Pancreas (tissue), 10 donors: ENCODE data around the gene ARL6. TPM values are rescaled to one million over a fixed set of nuclear protein-coding genes. Genes with fewer than 3 reads are reported as not detected.

ENCODE experiments used
- ATAC-seq, 4 donors: fragments of 200-7000 bp; cut with Tn5 transposase; one replicate each; pipeline versions ENCODE4 v1.8.0 to v1.9.1; 2020; ENCODE audit warnings: mild to moderate bottlenecking in 4 of 4, moderate library complexity in 4 of 4
- DNase-seq, 6 donors: peaks; one replicate each; pipeline ENCODE4 v3.0.0-alpha.2; 2020
- FAIRE-seq: peaks from 2 replicates; lab custom pipeline; 2012; peaks lifted over from hg19 to GRCh38; lab: Jason Lieb, UNC
- H3K27ac ChIP-seq, 4 donors: fragments of 200-600 bp; sonication (generic); 1 replicate in 3 of 4; 2 replicates in 1 of 4; pipeline versions ENCODE4 v1.5.0 to v1.8.0; 2020
- H3K27me3 ChIP-seq, 4 donors: fragments of 200-600 bp; one replicate each; pipeline ENCODE4 v1.8.0; 2021
- H3K36me3 ChIP-seq, 3 donors: fragments of 200-600 bp; sonication (generic) in 1 of 3; one replicate each; pipeline versions ENCODE4 v1.5.0 to v1.8.0; 2020 to 2021
- H3K4me1 ChIP-seq, 3 donors: fragments of 200-600 bp; one replicate each; pipeline ENCODE4 v1.8.0; 2021
- H3K4me3 ChIP-seq, 4 donors: fragments of 200-600 bp; sonication (generic) in 2 of 4; one replicate each; pipeline versions ENCODE4 v1.5.0 to v1.8.0; 2020 to 2021
- H3K9me3 ChIP-seq, 4 donors: fragments of 200-600 bp; one replicate each; pipeline ENCODE4 v1.8.0; 2021
- WGBS, 2 donors: extraction: QIAGEN DNeasy Blood & Tissue Kit; methylation state at CpG; one replicate each; pipeline ENCODE4 v1.1.7; 2013; 5-methylcytosine and 5-hydroxymethylcytosine counted together
- intact Hi-C, 3 donors: fragments of 100-400 bp; cut with DNase I; formaldehyde crosslinking; loops; one replicate each; pipeline versions ENCODE4 v1.11.1 to v1.14.2; 2022
- polyA plus RNA-seq, 2 donors: library from polyadenylated mRNA; stranded (reverse); fragments of 200-250 nt; gene quantifications; one replicate each; pipeline ENCODE4 v1.2.3, GENCODE V29; 2013
- total RNA-seq, 6 donors: library from RNA; stranded (reverse); fragmentation: NEBNext Ultra II Directional in 4 of 6; extraction: Animal tissue kit (Norgen Biotek cat#: 25700) in 4 of 6; gene quantifications; one replicate each; pipeline versions ENCODE4 v1.2.1 to v1.2.4, GENCODE V29; 2021 to 2023
- TF ChIP-seq, protein P1 (sequence below), 4 donors: fragments of 200-600 bp; sonication (generic) in 3 of 4; IDR thresholded peaks; one replicate each; pipeline versions ENCODE4 v1.5.0 to v1.8.0; 2021; ENCODE audit warnings: antibody characterized with exemption in 4 of 4
- donor health status: healthy with polysubstance abuse.
- donor health status: DM: no; HTN: no; CAD: no; lungs with moderate emphysema.
- donor health status: DM: no; HTN: no; CAD: no.
- donor health status: control.
- donor health status: control.
- donor health status: Bipolar disorder and iron deficiency.
- donor health status: DM: yes; HTN: yes; CAD: no.
- donor health status: DM: no; HTN: no; CAD: no.
- donor health status: DM: no; HTN: no; CAD: no.
- donor health status: DM: yes; HTN: yes; CAD: no.

The ARL6 gene
- total and polyA plus RNA-seq, 8 donors, result 1.5 to 6.7 (median 2.8) TPM

DNA sequence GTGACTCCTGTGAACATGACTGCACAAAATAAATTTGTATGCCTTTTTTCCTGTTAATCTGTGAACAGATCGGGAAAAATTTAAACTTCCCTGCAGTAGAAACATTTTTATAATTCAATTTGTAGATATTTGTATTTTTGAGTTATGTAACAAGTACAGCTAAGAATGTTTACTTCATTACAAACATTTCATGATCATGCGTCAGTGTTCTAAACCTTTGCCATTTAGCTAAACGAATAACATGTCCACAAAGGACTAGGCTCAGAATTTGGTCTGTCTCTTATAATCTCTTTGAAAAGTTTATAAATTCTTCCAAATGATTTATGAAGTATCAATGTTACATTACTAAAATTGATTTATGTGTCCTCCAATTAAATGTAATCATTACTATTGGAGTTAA is 39.9 kb downstream of the ARL6 start:
- DNase-seq (no peak), ATAC-seq (no peak), FAIRE-seq (no peak)
- intact Hi-C loops, result no loop called here
- Histone ChIP-seq H3K27me3 (no peaks in the 10 kb centered on the region), H3K36me3 (no peaks in the 10 kb centered on the region), H3K27ac (no peak overlapping the region), H3K4me1 (no peaks in the 10 kb centered on the region), H3K9me3 (no peaks in the 10 kb centered on the region), H3K4me3 (no peak overlapping the region)
- TF ChIP-seq, protein P1, sequence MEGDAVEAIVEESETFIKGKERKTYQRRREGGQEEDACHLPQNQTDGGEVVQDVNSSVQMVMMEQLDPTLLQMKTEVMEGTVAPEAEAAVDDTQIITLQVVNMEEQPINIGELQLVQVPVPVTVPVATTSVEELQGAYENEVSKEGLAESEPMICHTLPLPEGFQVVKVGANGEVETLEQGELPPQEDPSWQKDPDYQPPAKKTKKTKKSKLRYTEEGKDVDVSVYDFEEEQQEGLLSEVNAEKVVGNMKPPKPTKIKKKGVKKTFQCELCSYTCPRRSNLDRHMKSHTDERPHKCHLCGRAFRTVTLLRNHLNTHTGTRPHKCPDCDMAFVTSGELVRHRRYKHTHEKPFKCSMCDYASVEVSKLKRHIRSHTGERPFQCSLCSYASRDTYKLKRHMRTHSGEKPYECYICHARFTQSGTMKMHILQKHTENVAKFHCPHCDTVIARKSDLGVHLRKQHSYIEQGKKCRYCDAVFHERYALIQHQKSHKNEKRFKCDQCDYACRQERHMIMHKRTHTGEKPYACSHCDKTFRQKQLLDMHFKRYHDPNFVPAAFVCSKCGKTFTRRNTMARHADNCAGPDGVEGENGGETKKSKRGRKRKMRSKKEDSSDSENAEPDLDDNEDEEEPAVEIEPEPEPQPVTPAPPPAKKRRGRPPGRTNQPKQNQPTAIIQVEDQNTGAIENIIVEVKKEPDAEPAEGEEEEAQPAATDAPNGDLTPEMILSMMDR (IDR thresholded peaks at IDR 0.05), result no peak
- WGBS, 2 donors, result 82 to 91% methylated on average over 3 of the region's 3 CpGs

DNA sequence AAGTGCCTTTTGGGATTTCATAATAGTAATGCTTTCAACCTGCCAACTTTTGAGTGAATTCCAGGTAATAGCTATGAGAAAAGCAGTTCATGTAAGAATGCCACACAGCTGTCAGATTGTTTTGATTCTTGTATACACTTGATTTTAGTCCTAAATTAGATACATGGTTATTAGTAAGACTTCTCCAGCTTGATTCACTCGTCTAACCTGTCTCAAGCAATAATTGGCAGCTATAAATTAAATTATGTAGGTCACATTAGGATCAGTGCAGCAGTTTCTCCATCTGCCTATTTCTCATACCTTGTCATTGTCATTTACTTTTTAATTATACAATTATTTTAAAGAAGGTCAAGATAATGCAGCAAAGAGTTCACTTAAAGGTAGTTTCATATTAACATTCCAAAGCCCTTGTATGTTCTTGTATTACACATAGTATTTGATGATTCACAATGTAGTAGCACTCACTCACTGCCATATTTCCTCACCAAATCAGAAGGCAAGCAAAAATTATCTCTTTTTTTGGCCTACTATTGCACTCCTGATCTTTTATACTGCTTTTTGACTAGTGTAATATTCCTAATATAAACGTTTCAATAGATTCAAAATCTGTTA is 46.3 kb downstream of the ARL6 start:
- 48 to 58% methylated on average over 2 of the region's 2 CpGs for WGBS, 2 donors
- no peaks in the 10 kb centered on the region for H3K36me3 ChIP-seq
- H3K27ac ChIP-seq, result no peak overlapping the region
- DNase-seq (no peak), ATAC-seq (no peak), FAIRE-seq (no peak)
- H3K9me3 ChIP-seq, result no peaks in the 10 kb centered on the region
- no peaks in the 10 kb centered on the region for H3K4me1 ChIP-seq
- H3K27me3 ChIP-seq, result no peaks in the 10 kb centered on the region
- intact Hi-C loops, result no loop called here
- no peak overlapping the region for H3K4me3 ChIP-seq
- TF ChIP-seq, protein P1 (IDR thresholded peaks at IDR 0.05), result no peak

DNA sequence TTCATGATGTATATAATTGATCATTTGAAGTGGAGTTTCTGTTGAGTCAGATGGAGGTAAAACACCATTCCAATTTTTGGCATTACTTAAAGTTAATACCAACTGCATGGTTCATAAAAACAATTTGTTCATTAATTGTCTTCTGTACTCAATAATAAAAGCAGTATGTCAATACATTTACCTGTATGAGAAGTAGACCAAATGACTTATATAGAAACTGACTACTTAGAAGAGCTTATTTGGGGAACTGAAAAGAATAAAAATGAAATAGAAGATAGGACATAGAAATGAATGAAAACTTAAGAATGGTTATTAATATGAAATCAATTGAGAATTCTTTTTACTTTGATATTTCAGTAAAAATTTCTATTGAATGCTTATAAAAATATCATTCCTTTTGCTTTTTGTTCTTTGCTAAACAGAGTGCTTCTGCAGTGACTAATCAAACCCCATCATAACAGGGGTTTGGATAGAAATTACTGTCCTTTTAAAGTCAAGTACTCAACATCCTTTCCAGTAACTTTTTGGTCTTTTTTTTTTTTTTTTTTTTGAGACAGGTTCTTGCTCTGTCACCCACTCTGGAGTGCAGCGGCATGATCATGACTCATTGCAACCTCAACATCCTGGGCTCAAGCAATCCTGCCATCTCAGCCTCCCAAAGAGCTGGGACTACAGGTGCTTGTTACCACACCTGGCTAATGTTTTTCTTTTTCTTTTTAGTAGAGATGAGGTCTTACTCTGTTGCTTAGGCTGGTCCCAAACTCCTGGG is 50.8 kb downstream of the ARL6 start:
- TF ChIP-seq, protein P1 (IDR thresholded peaks at IDR 0.05), result no peak
- intact Hi-C loops, result no loop called here
- no peak for DNase-seq
- H3K4me3 ChIP-seq, result no peak overlapping the region
- H3K9me3 ChIP-seq, result no peaks in the 10 kb centered on the region
- no peaks in the 10 kb centered on the region for H3K4me1 ChIP-seq
- ATAC-seq, result no peak
- 0 to 48% methylated on average over 1 of the region's 1 CpG for WGBS, 2 donors
- FAIRE-seq, result no peak
- H3K27me3 ChIP-seq, result no peaks in the 10 kb centered on the region
- H3K36me3 ChIP-seq, result no peaks in the 10 kb centered on the region
- H3K27ac ChIP-seq, result no peak overlapping the region

DNA sequence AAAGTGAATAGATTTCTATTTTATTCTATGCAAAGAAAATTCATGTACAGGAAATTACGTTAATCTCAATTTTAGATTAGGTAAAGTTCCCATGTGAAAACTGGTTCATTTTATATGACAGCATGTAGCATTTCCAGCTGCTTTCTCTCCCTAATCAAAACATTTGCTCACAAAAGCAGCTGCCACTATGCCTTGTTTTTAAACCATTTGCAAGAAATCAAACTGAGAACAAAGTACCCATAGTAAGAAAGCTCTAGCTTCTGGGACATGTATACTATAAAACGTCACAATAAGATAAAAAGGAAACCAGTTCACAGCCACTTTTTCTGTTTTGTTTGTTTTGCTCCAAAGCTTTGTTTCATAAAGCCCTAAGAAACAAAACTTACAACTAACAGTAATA is 52.3 kb downstream of the ARL6 start:
- H3K4me1 ChIP-seq, result no peaks in the 10 kb centered on the region
- H3K36me3 ChIP-seq, result no peaks in the 10 kb centered on the region
- no peak for ATAC-seq
- H3K27ac ChIP-seq, result no peak overlapping the region
- no peaks in the 10 kb centered on the region for H3K9me3 ChIP-seq
- intact Hi-C loops, result no loop called here
- TF ChIP-seq, protein P1 (IDR thresholded peaks at IDR 0.05), result no peak
- no peaks in the 10 kb centered on the region for H3K27me3 ChIP-seq
- DNase-seq, result no peak
- FAIRE-seq, result no peak
- 79 to 82% methylated on average over 2 of the region's 2 CpGs for WGBS, 2 donors
- no peak overlapping the region for H3K4me3 ChIP-seq

DNA sequence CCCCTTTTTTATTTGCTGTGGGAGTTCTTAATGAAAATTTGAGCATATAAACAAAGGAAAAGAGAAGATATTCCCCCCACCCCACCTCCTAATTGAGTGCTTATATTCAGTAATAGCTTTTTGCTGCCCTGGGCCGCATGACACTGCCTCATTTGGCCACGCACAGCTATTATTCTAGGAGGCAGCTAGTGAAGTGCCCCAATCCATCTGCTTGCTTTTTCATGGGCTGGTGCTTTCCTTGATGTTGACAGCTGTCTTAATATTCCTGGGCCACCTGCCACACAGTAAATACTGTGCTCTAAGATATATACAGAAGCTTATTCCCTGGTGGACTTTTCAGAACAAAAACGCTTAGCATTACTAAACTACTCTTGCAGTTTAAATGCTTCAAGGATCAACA is 53.4 kb downstream of the ARL6 start:
- intact Hi-C loops, result no loop called here
- Histone ChIP-seq H3K27me3 (no peaks in the 10 kb centered on the region), H3K36me3 (no peaks in the 10 kb centered on the region), H3K4me1 (no peaks in the 10 kb centered on the region), H3K9me3 (no peaks in the 10 kb centered on the region), H3K4me3 (no peak overlapping the region), H3K27ac (no peak overlapping the region)
- TF ChIP-seq, protein P1 (IDR thresholded peaks at IDR 0.05), result no peak
- no peak for ATAC-seq
- WGBS, 2 donors, result 61 to 70% methylated on average over 3 of the region's 3 CpGs
- no peak for DNase-seq
- no peak for FAIRE-seq
